Activated CD8-positive, alpha-beta memory T cell treated with anti-CD3 and anti-CD28 coated beads for 1 hour (primary cell): ENCODE data around the gene ZNF397.
"Not testable (repeated sequence)": the region's sequence is repeated elsewhere in the genome, so short reads cannot be mapped to it uniquely, and the experiment has no call there.

Experiments used
- DNase-seq, 2 donors: peaks; one replicate each; pipeline ENCODE4 v3.0.0-alpha.2; 2020; ENCODE audit warnings: low read depth in 1 of 2; ENCODE audit errors: extremely low read depth in 1 of 2

Gene ZNF397

DNA sequence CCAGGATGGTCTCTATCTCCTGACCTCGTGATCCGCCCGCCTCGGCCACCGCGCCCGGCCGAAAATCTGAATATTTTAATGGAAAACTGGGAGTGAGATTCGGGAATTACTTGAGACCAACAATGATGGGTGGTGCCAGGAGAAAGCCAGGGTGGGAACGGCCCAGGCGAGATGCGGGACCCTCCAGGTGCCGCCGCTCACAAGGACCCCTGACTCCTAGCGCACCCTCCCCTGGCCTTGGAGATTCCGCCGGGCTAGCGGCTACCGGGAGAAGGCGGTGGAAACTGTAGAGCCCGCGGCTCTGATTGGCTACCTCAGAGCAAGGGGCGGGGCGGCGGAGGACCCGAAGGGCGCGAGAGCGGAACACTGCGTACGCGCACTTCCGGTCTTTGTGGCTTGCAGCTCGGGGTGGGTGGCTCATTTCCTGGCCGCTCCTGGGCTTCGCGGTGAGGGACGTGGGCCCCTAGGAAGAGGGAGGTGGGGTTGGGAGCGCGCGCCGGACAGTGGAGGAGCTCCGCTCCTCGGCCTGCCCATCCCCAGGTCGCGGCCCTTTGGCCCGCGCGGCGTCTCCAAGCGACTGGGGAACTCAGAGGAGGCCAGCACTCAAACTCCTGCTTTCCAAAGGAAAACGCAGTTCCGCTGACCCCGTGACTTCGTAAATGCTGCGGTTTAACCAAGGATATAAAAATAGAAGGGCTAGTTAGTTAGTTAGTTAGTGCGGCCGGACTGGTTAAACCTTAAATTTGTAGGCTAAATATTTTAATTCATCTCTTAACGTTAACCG, at the start of gene ZNF397:
Gene ZNF397 (plus strand): TSS at position 371 of the 784 bp plus-strand sequence. CDS start 1,437 bp downstream, outside the sequence.
- peak; percentile 89 to 94 for DNase-seq

GRCh38 chr18:35191698-35192025, 49.2 kb upstream of the ZNF397 start:
- no peak for DNase-seq

- no peak for DNase-seq
Observed at GRCh38 chr18:35192415-35192814, 48.4 kb upstream of the ZNF397 start.

GRCh38 chr18:35193316-35193715, 47.5 kb upstream of the ZNF397 start:
- no peak for DNase-seq

DNA sequence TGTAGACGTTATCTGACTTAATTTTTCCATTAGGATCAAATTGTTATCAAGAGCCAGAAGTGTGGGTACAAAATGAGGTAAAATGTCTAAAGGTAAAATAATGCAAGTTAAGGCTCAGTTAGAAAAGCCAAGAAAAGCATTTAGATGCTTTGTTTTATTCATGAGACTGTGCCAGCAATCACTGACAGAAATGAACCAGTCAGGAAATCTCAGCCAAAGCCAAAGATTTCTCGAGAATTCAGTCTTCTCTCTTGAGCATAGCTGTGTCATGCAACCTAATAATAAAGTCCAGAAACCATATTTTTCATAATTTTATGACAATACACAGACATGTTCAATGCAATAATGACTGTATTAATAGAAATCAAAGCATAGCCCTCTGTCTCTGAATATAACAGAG, 43.5 kb upstream of the ZNF397 start:
- no peak for DNase-seq

GRCh38 chr18:35201256-35201931, 39.4 kb upstream of the ZNF397 start:
- DNase-seq: no peak

- DNase-seq: no peak
Observed at GRCh38 chr18:35203067-35203466, 37.8 kb upstream of the ZNF397 start.

- DNase-seq: no peak
Observed at GRCh38 chr18:35205199-35205712, 35.6 kb upstream of the ZNF397 start.

DNA sequence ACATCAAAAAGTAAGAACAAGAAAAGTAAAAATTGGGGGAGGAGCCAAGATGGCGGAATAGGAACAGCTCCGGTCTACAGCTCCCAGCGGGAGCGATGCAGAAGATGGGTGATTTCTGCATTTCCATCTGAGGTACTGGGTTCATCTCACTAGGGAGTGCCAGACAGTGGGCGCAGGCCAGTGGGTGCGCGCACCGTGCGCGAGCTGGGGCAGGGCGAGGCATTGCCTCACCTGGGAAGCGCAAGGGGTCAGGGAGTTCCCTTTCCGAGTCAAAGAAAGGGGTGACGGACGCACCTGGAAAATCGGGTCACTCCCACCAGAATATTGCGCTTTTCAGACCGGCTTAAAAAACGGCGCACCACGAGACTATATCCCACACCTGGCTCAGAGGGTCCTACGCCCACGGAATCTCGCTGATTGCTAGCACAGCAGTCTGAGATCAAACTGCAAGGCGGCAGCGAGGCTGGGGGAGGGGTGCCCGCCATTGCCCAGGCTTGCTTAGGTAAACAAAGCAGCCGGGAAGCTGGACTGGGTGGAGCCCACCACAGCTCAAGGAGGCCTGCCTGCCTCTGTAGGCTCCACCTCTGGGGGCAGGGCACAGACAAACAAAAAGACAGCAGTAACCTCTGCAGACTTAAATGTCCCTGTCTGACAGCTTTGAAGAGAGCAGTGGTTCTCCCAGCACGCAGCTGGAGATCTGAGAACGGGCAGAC, 34.9 kb upstream of the ZNF397 start:
- DNase-seq: not testable (repeated sequence)

DNA sequence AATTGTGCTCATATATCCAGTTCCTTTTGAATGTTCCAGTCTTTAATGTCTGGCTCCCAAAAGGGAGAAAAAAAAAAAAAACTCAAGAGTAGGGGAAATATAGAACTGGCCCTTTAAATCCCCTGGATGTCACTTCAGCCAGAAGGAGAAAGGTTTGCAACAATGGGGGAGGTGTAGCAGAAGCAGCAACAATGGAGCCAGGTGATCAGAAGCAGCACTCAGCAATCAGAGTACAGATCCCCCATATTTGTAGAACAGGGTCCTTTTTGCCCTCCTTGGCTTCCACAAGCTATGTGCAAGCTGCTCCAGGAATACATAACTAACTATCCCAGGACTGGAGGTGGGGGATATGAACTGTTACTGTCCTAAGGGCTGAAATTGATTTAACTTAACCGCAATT, 25.8 kb upstream of the ZNF397 start:
- DNase-seq: no peak

DNA sequence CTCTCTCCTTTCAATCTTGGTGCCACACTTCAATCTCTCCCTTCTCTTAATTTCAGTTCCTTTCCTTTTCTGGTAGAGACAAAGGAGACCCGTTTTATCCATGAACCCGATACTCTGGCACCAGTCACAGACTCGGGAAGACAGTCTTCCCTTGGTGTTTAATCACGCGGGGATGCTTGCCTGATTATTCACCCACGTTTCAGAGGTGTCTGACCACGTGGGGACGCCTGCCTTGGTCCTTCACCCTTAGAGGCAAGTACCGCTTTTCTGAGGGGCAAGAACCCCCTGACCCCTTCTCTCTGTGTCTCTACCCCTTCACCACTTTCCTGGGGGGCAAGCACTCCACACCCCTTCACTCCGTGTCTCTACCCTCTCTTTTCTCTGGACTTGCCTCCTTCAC, 24.2 kb upstream of the ZNF397 start:
- not testable (repeated sequence) for DNase-seq

DNA sequence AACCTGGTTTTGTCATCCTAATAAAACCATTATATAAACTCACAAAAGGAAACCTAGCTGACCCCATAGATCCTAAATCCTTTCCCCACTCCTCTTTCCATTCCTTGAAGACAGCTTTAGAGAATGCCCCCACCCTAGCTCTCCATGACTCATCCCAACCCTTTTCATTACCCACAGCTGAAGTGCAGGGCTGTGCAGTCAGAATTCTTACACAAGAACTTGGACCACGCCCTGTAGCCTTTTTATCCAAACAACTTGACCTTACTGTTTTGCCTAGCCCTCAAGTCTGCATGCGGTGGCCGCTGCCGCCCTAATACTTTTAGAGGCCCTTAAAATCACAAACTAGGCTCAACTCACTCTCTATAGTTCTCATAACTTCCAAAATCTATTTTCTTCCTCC, 21.5 kb upstream of the ZNF397 start:
- DNase-seq: not testable (repeated sequence)

GRCh38 chr18:35220424-35220823, 20.4 kb upstream of the ZNF397 start:
- no peak for DNase-seq

GRCh38 chr18:35223797-35224196, 17.0 kb upstream of the ZNF397 start:
- no peak for DNase-seq

GRCh38 chr18:35227254-35227653, 13.6 kb upstream of the ZNF397 start:
- no peak for DNase-seq

DNA sequence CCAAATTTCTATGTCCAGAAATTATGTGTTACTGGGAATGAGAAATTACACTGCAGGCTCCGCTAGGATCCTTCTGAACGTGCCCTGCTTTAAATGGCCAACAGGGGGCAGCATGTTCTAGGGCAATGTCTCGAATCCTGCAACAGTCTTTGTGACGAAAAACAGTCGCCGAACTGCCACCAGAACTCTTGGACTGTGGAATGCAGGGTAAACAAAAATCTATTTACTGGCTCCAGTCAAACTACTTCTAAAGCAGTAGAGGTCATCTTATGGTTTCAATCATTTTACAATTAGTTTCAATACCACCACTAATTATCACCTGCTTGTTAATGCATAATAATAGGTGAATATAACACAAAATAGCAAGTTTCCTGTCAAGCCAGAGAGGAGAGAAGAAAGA, 9.8 kb upstream of the ZNF397 start:
- DNase-seq: peak; percentile 57 to 64

- DNase-seq: no peak
Observed at GRCh38 chr18:35236571-35237363, 4.1 kb upstream of the ZNF397 start.

DNA sequence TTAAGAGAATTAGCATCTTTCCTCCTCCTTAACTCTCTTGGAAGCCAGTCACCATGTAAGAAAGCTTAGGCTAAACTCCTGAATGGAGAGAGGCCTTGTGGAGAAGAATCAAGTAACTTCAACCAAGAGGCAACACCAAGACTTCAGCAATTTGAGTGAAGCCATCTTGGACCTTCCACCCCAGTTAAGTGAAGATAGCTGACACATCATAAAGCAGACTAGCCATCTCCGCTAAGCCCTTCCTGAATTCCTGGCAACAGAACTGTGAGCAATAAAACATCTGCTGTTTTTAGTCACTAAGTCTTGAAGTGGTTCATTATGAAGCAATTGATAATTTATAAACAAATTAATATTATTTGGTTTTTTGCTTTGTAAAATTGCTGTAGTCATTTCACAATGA, 1.5 kb upstream of the ZNF397 start:
- no peak for DNase-seq

GRCh38 chr18:35241448-35241804, 592 bp downstream of the ZNF397 start:
- DNase-seq: no peak

- DNase-seq: no peak
Observed at GRCh38 chr18:35242426-35242825, 1.6 kb downstream of the ZNF397 start.

- no peak for DNase-seq
Observed at GRCh38 chr18:35244671-35245070, 3.8 kb downstream of the ZNF397 start.
